ENCODE results near the gene EPHA7. TPM values are rescaled to one million over a fixed set of nuclear protein-coding genes. Genes with fewer than 3 reads are reported as not detected.

The EPHA7 gene
- total and polyA plus RNA-seq, 2 donors (not counting 3 experiments of a cell fraction or from before 2014, with no cell fraction given), result not detected

DNA sequence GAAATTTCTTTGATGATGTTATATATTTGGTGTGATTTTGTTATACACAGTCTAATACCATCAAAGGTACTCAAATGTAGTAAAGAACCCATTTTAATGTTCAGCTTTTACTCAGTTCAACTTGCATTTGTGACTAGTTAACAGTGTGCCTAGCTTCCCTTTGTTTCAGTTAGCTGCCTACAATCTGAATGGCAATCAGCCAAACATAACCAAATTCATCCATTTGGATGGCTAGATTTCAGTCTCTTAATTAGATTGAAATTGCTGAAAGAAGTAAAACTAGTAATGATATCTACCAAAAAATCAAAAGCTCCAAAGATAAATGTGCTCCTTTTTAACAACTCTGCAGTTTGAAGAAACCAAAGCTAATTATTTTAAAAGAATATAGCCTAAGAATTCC is 6.9 kb downstream of the EPHA7 start:
- CTCF ChIA-PET, result interaction anchor here (3.0 kb wide), 1 partner anchor 11 kb away, joined by 20 read pairs; no protein-coding TSS in a partner anchor

More for the DNA sequence above, 6.9 kb downstream of the EPHA7 start:
- no peaks in the 10 kb centered on the region for H3K36me3 ChIP-seq (ENCODE audit: control insufficient read depth in 2 of 2, extremely low read depth in 1 of 2, insufficient read depth in 2 of 2, low read length in 2 of 2)
- no peak overlapping the region for H3K4me2 ChIP-seq (ENCODE audit: insufficient read depth, low read length)
- H3K4me1 ChIP-seq (ENCODE audit: control insufficient read depth, extremely low read depth, insufficient read depth, low read length), result peaks cover 9% of the 10 kb centered on the region
- H3K79me2 ChIP-seq (ENCODE audit: control insufficient read depth, insufficient read depth, low read length), result no peaks in the 10 kb centered on the region
- intact Hi-C loops (cut with micrococcal nuclease) (no loop called here), dilution Hi-C loops (cut with MboI; ENCODE audit: extremely low pct_ligation_motif_present, low sequenced_read_pairs) (no loop called here)
- H3K27me3 ChIP-seq (ENCODE audit: control insufficient read depth in 2 of 2, insufficient read depth in 2 of 2, low read length in 2 of 2), result peaks cover 22 to 63% of the 10 kb centered on the region in 2 experiments
- no peak overlapping the region for H2AFZ ChIP-seq (ENCODE audit: low read depth, low read length)
- TF ChIP-seq POLR2AphosphoS5 (IDR thresholded peaks at IDR 0.05; ENCODE audit: insufficient read depth, low read depth, low read length) (no peak), FOS (IDR thresholded peaks at IDR 0.05; ENCODE audit: borderline replicate concordance, insufficient read depth, low read length) (no peak), GATA2 (IDR thresholded peaks at IDR 0.05; ENCODE audit: insufficient read depth, insufficient read length, low read depth, low read length) (no peak), MYC (IDR thresholded peaks at IDR 0.05; ENCODE audit: low read depth, low read length) (no peak), JUN (IDR thresholded peaks at IDR 0.05; ENCODE audit: borderline replicate concordance, insufficient read depth, insufficient read length, low read depth) (no peak), POLR2A (IDR thresholded peaks at IDR 0.05; ENCODE audit: low read depth, low read length) (no peak), EZH2 (IDR thresholded peaks at IDR 0.05; ENCODE audit: borderline replicate concordance, low read depth, low read length, severe bottlenecking) (no peak)
- TF ChIP-seq, protein P1, sequence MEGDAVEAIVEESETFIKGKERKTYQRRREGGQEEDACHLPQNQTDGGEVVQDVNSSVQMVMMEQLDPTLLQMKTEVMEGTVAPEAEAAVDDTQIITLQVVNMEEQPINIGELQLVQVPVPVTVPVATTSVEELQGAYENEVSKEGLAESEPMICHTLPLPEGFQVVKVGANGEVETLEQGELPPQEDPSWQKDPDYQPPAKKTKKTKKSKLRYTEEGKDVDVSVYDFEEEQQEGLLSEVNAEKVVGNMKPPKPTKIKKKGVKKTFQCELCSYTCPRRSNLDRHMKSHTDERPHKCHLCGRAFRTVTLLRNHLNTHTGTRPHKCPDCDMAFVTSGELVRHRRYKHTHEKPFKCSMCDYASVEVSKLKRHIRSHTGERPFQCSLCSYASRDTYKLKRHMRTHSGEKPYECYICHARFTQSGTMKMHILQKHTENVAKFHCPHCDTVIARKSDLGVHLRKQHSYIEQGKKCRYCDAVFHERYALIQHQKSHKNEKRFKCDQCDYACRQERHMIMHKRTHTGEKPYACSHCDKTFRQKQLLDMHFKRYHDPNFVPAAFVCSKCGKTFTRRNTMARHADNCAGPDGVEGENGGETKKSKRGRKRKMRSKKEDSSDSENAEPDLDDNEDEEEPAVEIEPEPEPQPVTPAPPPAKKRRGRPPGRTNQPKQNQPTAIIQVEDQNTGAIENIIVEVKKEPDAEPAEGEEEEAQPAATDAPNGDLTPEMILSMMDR (IDR thresholded peaks at IDR 0.05; ENCODE audit: extremely low read depth in 1 of 2, insufficient read depth in 1 of 2, low read depth in 1 of 2, low read length in 2 of 2), result no peak
- TF ChIP-seq, protein P2, sequence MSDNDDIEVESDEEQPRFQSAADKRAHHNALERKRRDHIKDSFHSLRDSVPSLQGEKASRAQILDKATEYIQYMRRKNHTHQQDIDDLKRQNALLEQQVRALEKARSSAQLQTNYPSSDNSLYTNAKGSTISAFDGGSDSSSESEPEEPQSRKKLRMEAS (IDR thresholded peaks at IDR 0.05; ENCODE audit: insufficient read depth, insufficient read length), result no peak
- FAIRE-seq (no peak), DNase-seq (ENCODE audit: low read depth, low spot score) (no peak)
- no peak overlapping the region for H3K9ac ChIP-seq (replicated peaks; ENCODE audit: extremely low read depth, insufficient read depth, low read length)
- POLR2A ChIA-PET, result no interaction called here
- H3K9me1 ChIP-seq (replicated peaks; ENCODE audit: control insufficient read depth, extremely low read depth, insufficient read depth, low read length), result no peaks in the 10 kb centered on the region
- no peaks in the 10 kb centered on the region for H4K20me1 ChIP-seq (replicated peaks; ENCODE audit: control insufficient read depth, extremely low read depth, insufficient read depth, low read length)
- H3K4me3 ChIP-seq (replicated peaks in 1 of 3; ENCODE audit: insufficient read depth in 1 of 3, low read depth in 1 of 3, low read length in 3 of 3), result no peak overlapping the region
- BruUV-seq (replicated peaks), result no TSS peak
- no peaks in the 10 kb centered on the region for H3K9me3 ChIP-seq (replicated peaks; ENCODE audit: control insufficient read depth, insufficient read depth, low read length)
- no peak overlapping the region for H3K27ac ChIP-seq (ENCODE audit: insufficient read depth, low read depth, low read length)

All from endothelial cell of umbilical vein (primary cell).